T-cell (primary cell): Measurements from ENCODE around the gene ADGRB2. TPM values are rescaled to one million over a fixed set of nuclear protein-coding genes. Genes with fewer than 3 reads are reported as not detected.

Experiments
- ATAC-seq, 4 experiments: fragments of 200-7000 bp in 3 of 4; fragments of 150-1000 bp in 1 of 4; cut with Tn5 transposase; replicated peaks in 1 of 4; 1 replicate in 3 of 4; 2 replicates in 1 of 4; pipeline ENCODE4 v1.10.0; 2021; ENCODE audit warnings: moderate library complexity in 3 of 4, mild to moderate bottlenecking in 2 of 4, moderate number of reproducible peaks in 1 of 4
- CTCF ChIA-PET, 2 donors: fragments of 300-600 bp; sonication (Branson Sonifier 250); formaldehyde crosslinking; loops; one replicate each; lab custom pipeline; 2022; ENCODE audit warnings: antibody characterized with exemption in 2 of 2; lab: Charles Lee
- POLR2A ChIA-PET, 2 donors: fragments of 300-600 bp; sonication (Branson Sonifier 250); formaldehyde crosslinking; loops; one replicate each; lab custom pipeline; 2022; ENCODE audit warnings: antibody characterized with exemption in 2 of 2; lab: Charles Lee
- DNase-seq, 35 experiments: peaks; one replicate each; pipeline versions ENCODE4 v3.0.0 to v3.0.0-alpha.2; 2013 to 2023
- H3K27ac ChIP-seq: one replicate; pipeline ENCODE4 v1.5.1; 2013; ENCODE audit warnings: low read length
- H3K27me3 ChIP-seq, 2 experiments: replicated peaks in 1 of 2; 1 replicate in 1 of 2; 2 replicates in 1 of 2; pipeline versions ENCODE4 v1.6.1 to v1.7.0; 2013; ENCODE audit warnings: low read length in 1 of 2, mixed read lengths in 1 of 2; ENCODE audit not compliant: control insufficient read depth in 2 of 2, insufficient read depth in 2 of 2; ENCODE audit errors: extremely low read depth in 1 of 2
- H3K36me3 ChIP-seq, 2 donors: 1 replicate in 1 of 2; 2 replicates in 1 of 2; pipeline versions ENCODE4 v1.6.1 to v1.7.0; 2013; ENCODE audit warnings: low read length in 1 of 2; ENCODE audit not compliant: control insufficient read depth in 2 of 2, insufficient read depth in 1 of 2; ENCODE audit errors: extremely low read depth in 1 of 2
- H3K4me1 ChIP-seq, 2 experiments: 1 replicate in 1 of 2; 2 replicates in 1 of 2; pipeline versions ENCODE4 v1.6.1 to v1.7.0; 2013; ENCODE audit warnings: low read length in 2 of 2, mixed read lengths in 1 of 2; ENCODE audit not compliant: insufficient read depth in 2 of 2, control insufficient read depth in 1 of 2; ENCODE audit errors: extremely low read depth in 1 of 2
- H3K4me3 ChIP-seq, 2 donors: 1 replicate in 1 of 2; 2 replicates in 1 of 2; pipeline versions ENCODE4 v1.5.1 to v1.7.0; 2013; ENCODE audit warnings: mild to moderate bottlenecking in 2 of 2, low read length in 1 of 2, moderate library complexity in 1 of 2; ENCODE audit not compliant: control insufficient read depth in 1 of 2; ENCODE audit errors: extremely low read depth in 1 of 2
- H3K9me3 ChIP-seq: 2 replicates; pipeline ENCODE4 v1.7.0; 2013
- H3K27ac Mint-ChIP-seq, 2 donors: one replicate each; pipeline ENCODE4 v1.8.0; 2020 to 2021; ENCODE audit warnings: mild to moderate bottlenecking in 2 of 2, mixed read lengths in 2 of 2
- H3K27me3 Mint-ChIP-seq, 2 donors: one replicate each; pipeline ENCODE4 v1.8.0; 2021 to 2022; ENCODE audit warnings: mixed read lengths in 2 of 2
- H3K36me3 Mint-ChIP-seq: one replicate; pipeline ENCODE4 v1.8.0; 2021; ENCODE audit warnings: mixed read lengths
- H3K4me1 Mint-ChIP-seq, 3 donors: one replicate each; pipeline ENCODE4 v1.8.0; 2020 to 2022; ENCODE audit warnings: mixed read lengths in 3 of 3, mild to moderate bottlenecking in 1 of 3
- H3K4me3 Mint-ChIP-seq, 3 donors: one replicate each; pipeline ENCODE4 v1.8.0; 2020 to 2022; ENCODE audit warnings: mild to moderate bottlenecking in 3 of 3, mixed read lengths in 3 of 3, moderate library complexity in 3 of 3
- H3K9me3 Mint-ChIP-seq, 3 donors: one replicate each; pipeline ENCODE4 v1.8.0; 2020 to 2022; ENCODE audit warnings: mixed read lengths in 3 of 3
- WGBS: methylation state at CpG from one replicate; pipeline ENCODE4 v1.1.5; 2013; ENCODE audit warnings: missing lambda C conversion rate; ENCODE audit not compliant: insufficient coverage; 5-methylcytosine and 5-hydroxymethylcytosine counted together
- total RNA-seq, 35 experiments: library from RNA in 6 of 35; stranded (reverse) in 6 of 35; fragments of 120-200 nt in 1 of 35; gene quantifications; one replicate each; pipeline versions ENCODE4 v1.2.1 to v1.2.4 and lab custom pipeline; 2013 to 2026

ADGRB2 gene
- total RNA-seq, 5 donors from 2014 or later (not counting 1 experiment from before 2014, with no cell fraction given) = 0.65 to 3.4 (median 0.98) TPM

DNA sequence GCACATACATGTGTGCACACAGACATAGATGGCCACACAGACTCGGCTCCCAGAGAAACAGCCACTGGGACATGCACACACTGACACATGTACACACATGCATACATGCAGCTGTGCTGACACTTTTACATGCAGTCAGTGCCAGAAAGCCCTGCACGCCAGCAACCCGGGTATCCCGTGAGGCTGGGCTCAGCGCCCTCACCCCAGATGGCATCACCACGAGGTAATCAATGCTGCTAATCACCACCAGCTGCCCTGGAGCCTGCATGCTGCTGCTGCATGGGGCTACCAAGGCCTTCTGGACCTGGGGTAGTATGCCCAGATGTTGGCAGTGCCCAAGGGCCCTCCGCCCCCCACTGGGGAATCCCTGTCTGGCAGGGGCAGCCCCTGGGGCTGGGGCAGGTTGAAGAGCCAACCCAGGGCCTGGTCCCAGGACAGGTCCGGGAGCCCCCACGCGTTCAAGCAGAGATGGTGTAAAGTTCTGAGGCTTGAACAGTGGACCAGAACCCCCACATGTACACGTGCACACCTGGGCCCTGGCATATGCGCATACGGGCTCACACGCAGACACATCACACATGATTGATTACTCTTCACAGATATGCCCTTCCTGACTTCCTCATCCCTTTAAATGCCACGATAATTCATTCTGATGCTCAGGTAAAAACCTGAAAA lies 57.6 kb downstream of the ADGRB2 start:
- H3K36me3 Mint-ChIP-seq = no peaks in the 10 kb centered on the region
- no peak overlapping the region for H3K4me3 Mint-ChIP-seq
- H3K4me1 Mint-ChIP-seq = peaks cover 22 to 30% (median 24%) of the 10 kb centered on the region in 3 donors
- peaks cover 5 to 71% of the 10 kb centered on the region in 2 experiments for H3K27me3 ChIP-seq
- H3K4me3 ChIP-seq = no peak overlapping the region
- no peaks in the 10 kb centered on the region for H3K9me3 Mint-ChIP-seq
- 86% methylated on average over 13 of the region's 15 CpGs for WGBS
- H3K27ac ChIP-seq = no peak overlapping the region
- no peak overlapping the region for H3K27ac Mint-ChIP-seq
- no peak for ATAC-seq
- peaks cover 48 to 50% of the 10 kb centered on the region in 2 donors for H3K27me3 Mint-ChIP-seq
- peaks cover 0 to 25% of the 10 kb centered on the region in 2 experiments for H3K4me1 ChIP-seq
- no peak for DNase-seq
- no peaks in the 10 kb centered on the region for H3K9me3 ChIP-seq
- ChIA-PET CTCF (no interaction called here), POLR2A (no interaction called here)
- no peaks in the 10 kb centered on the region for H3K36me3 ChIP-seq

- Mint-ChIP-seq H3K27ac (peak overlapping the region in 1 of 2 donors; percentile 4), H3K36me3 (no peaks in the 10 kb centered on the region), H3K4me3 (peak overlapping the region in 1 of 3 donors; percentile 50), H3K9me3 (no peaks in the 10 kb centered on the region), H3K27me3 (peaks cover 43 to 48% of the 10 kb centered on the region in 2 donors), H3K4me1 (peaks cover 33 to 38% (median 35%) of the 10 kb centered on the region in 3 donors)
- H3K4me1 ChIP-seq = peaks cover 0 to 35% of the 10 kb centered on the region in 2 experiments
- no peaks in the 10 kb centered on the region for H3K36me3 ChIP-seq
- WGBS = 25% methylated on average over 16 of the region's 23 CpGs
- ChIA-PET POLR2A (interaction anchor here in 1 of 2 donors (0.6 kb wide), 1 partner anchor 260 kb away, joined by 5 read pairs; no protein-coding TSS in a partner anchor), CTCF (interaction anchor here in 1 of 2 donors (1.1 to 1.6 kb wide), 2 partner anchors 35 to 84 kb away, joined by 3 to 5 read pairs; no protein-coding TSS in a partner anchor)
- H3K9me3 ChIP-seq = no peaks in the 10 kb centered on the region
- ATAC-seq (peak; percentile 65 to 91 (median 68)), DNase-seq (peak in 34 of 35 experiments; percentile 7 to 69 (median 46))
- H3K27ac ChIP-seq = no peak overlapping the region
- peaks cover 5 to 63% of the 10 kb centered on the region in 2 experiments for H3K27me3 ChIP-seq
- peak overlapping the region in 1 of 2 donors; percentile 2 for H3K4me3 ChIP-seq
Observed at GRCh38 chr1:31705080-31705866, 58.9 kb downstream of the ADGRB2 start.

GRCh38 chr1:31704271-31705079 lies 59.7 kb downstream of the ADGRB2 start:
- ATAC-seq (no peak), DNase-seq (no peak)
- H3K27me3 ChIP-seq = peaks cover 5 to 57% of the 10 kb centered on the region in 2 experiments
- CTCF ChIA-PET = interaction anchor here in 1 of 2 donors (1.1 to 1.6 kb wide), 2 partner anchors 34 to 84 kb away, joined by 3 to 5 read pairs; no protein-coding TSS in a partner anchor
- no peak overlapping the region for H3K27ac ChIP-seq
- H3K36me3 Mint-ChIP-seq = no peaks in the 10 kb centered on the region
- POLR2A ChIA-PET = interaction anchor here in 1 of 2 donors (0.6 kb wide), 1 partner anchor 143 kb away, joined by 3 read pairs; no protein-coding TSS in a partner anchor
- H3K4me1 ChIP-seq = peaks cover 0 to 43% of the 10 kb centered on the region in 2 experiments
- H3K9me3 Mint-ChIP-seq = no peaks in the 10 kb centered on the region
- WGBS = 23% methylated on average over 12 of the region's 19 CpGs
- H3K36me3 ChIP-seq = no peaks in the 10 kb centered on the region
- peak overlapping the region in 1 of 2 donors; percentile 4 for H3K27ac Mint-ChIP-seq
- H3K9me3 ChIP-seq = no peaks in the 10 kb centered on the region
- peak overlapping the region in 1 of 3 donors; percentile 50 for H3K4me3 Mint-ChIP-seq
- peaks cover 40 to 45% (median 43%) of the 10 kb centered on the region in 3 donors for H3K4me1 Mint-ChIP-seq
- H3K27me3 Mint-ChIP-seq = peaks cover 43 to 48% of the 10 kb centered on the region in 2 donors
- peak overlapping the region in 1 of 2 donors; percentile 2 for H3K4me3 ChIP-seq

DNA sequence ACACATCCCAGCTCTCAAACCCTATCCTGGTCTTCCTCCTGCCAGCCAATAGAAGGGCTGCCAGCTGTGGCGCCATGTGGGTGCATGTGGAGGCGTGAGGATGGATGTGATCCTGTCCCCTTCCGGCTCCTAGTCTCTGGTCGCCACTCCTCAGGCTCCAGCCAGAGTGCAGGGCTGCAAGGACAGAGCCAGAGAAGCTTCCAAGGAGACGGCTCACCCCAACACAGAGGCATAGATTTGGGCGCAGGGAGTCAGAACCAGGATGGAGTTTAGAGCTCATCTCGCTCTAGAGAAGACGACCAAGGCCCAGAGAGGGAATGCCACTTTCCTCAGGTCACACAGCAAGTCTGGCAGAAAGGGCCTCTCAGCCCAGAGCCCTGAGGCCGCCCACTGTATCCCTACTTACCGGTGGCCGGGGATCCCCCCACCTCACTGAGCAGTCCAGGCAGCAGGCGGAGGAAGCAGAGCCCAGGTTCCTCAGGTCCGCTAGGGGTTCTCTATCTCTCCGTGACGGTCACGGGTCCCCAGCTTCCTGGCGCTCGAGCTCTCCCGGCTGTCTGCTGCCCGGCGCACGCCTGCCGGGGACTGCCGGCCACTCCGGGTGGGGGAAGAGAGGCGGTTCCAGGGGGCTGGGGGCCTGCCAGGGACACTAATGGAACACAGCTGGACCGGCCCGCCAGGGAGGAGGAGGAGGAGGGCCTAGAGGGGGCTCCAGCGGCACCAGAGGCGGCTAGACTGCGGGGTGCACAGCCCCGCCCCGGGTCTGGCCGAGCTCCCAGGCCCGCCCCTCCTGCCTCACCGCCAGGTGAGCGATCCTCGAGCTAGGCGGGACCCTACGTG lies 60.5 kb downstream of the ADGRB2 start, which contains the start of gene COL16A1:
Gene COL16A1, minus strand, starts transcription at position 587 of the 840 bp plus-strand sequence. CDS start 1,824 bp downstream, outside the sequence.
- peak within 1 kb of the TSS in 1 of 2 donors; percentile 2 for H3K4me3 ChIP-seq
- ATAC-seq (no peak), DNase-seq (no peak)
- no peaks in the 10 kb centered on the region for H3K36me3 ChIP-seq
- Mint-ChIP-seq H3K4me1 (peaks cover 46 to 52% (median 51%) of the 10 kb centered on the region in 3 donors), H3K27ac (peak within 1 kb of the TSS in 1 of 2 donors; percentile 4), H3K36me3 (no peaks in the 10 kb centered on the region), H3K27me3 (peaks cover 37 to 40% of the 10 kb centered on the region in 2 donors), H3K4me3 (peak within 1 kb of the TSS in 1 of 3 donors; percentile 50), H3K9me3 (no peaks in the 10 kb centered on the region)
- WGBS = 32% methylated on average over 31 of the region's 40 CpGs
- POLR2A ChIA-PET = no interaction called here
- peaks cover 5 to 51% of the 10 kb centered on the region in 2 experiments for H3K27me3 ChIP-seq
- H3K9me3 ChIP-seq = no peaks in the 10 kb centered on the region
- H3K4me1 ChIP-seq = peaks cover 0 to 51% of the 10 kb centered on the region in 2 experiments
- H3K27ac ChIP-seq = no peak within 1 kb of the TSS
- CTCF ChIA-PET = no interaction called here

- H3K4me1 Mint-ChIP-seq = peaks cover 45 to 53% (median 51%) of the 10 kb centered on the region in 3 donors
- H3K36me3 Mint-ChIP-seq = no peaks in the 10 kb centered on the region
- Histone ChIP-seq H3K4me3 (no peak overlapping the region), H3K4me1 (peaks cover 0 to 50% of the 10 kb centered on the region in 2 experiments), H3K27ac (no peak overlapping the region), H3K36me3 (no peaks in the 10 kb centered on the region), H3K27me3 (peaks cover 5 to 44% of the 10 kb centered on the region in 2 experiments), H3K9me3 (no peaks in the 10 kb centered on the region)
- H3K4me3 Mint-ChIP-seq = no peak overlapping the region
- ChIA-PET POLR2A (no interaction called here), CTCF (no interaction called here)
- no peak for DNase-seq
- 91% methylated on average over 6 of the region's 8 CpGs for WGBS
- ATAC-seq = no peak
- H3K27me3 Mint-ChIP-seq = peaks cover 33 to 35% of the 10 kb centered on the region in 2 donors
- H3K9me3 Mint-ChIP-seq = no peaks in the 10 kb centered on the region
- H3K27ac Mint-ChIP-seq = no peak overlapping the region
Observed at GRCh38 chr1:31702836-31703404, 61.2 kb downstream of the ADGRB2 start.
